ENCODE measurements around the gene C17orf67. TPM values are rescaled to one million over a fixed set of nuclear protein-coding genes. Genes with fewer than 3 reads are reported as not detected.
A peak's percentile ranks its signal among the peaks of the same experiment; 100 is the strongest.

Gene C17orf67
- total and polyA plus RNA-seq, 2 of the 13 experiments (the other 11 are each of a cell fraction or from before 2014, with no cell fraction given), result 0.41 to 0.86 TPM

DNA sequence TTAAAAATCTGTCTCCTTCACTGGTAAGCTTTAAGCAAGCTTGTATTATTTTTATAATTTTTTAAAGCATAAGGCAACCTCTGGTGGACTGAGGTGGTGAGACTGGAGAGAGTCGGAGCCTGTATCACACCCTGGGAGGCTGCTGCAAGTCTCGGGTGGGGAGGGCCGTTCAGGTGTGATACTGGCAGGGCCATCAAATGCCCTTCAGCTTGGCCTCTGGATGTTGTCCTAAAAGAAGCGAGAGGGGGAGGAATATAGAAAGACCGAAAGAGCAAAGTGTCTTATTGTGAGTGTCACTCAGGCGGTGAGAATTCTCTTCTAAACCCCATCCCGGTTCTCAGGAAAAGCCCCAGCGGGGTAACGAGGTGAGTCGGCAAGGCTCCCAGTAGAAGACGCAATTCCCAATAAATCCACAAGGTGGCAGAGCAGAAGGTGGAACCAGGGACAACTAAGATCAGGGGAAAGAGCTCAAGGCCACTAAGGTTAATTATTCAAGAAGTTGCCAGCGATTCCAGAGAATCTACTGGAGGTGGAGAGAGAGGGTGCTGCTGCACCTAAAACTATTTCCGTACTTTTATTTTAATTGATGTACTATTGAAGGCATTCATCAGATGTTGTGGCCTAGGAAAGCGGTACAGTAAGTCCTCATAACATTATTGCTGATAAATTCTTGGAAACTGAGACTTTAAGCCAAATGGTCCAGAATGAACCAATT is 14.1 kb downstream of the C17orf67 start (continued):
- no peak for TF ChIP-seq NCOA5 (CRISPR knock-in tag; IDR thresholded peaks at IDR 0.05)
- no peak for TF ChIP-seq FOSL1 (CRISPR knock-in tag; IDR thresholded peaks at IDR 0.05; ENCODE audit: borderline replicate concordance)
- TF ChIP-seq, protein P1, sequence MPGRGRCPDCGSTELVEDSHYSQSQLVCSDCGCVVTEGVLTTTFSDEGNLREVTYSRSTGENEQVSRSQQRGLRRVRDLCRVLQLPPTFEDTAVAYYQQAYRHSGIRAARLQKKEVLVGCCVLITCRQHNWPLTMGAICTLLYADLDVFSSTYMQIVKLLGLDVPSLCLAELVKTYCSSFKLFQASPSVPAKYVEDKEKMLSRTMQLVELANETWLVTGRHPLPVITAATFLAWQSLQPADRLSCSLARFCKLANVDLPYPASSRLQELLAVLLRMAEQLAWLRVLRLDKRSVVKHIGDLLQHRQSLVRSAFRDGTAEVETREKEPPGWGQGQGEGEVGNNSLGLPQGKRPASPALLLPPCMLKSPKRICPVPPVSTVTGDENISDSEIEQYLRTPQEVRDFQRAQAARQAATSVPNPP (CRISPR knock-in tag; IDR thresholded peaks at IDR 0.05), result no peak
- TF ChIP-seq, protein P2, sequence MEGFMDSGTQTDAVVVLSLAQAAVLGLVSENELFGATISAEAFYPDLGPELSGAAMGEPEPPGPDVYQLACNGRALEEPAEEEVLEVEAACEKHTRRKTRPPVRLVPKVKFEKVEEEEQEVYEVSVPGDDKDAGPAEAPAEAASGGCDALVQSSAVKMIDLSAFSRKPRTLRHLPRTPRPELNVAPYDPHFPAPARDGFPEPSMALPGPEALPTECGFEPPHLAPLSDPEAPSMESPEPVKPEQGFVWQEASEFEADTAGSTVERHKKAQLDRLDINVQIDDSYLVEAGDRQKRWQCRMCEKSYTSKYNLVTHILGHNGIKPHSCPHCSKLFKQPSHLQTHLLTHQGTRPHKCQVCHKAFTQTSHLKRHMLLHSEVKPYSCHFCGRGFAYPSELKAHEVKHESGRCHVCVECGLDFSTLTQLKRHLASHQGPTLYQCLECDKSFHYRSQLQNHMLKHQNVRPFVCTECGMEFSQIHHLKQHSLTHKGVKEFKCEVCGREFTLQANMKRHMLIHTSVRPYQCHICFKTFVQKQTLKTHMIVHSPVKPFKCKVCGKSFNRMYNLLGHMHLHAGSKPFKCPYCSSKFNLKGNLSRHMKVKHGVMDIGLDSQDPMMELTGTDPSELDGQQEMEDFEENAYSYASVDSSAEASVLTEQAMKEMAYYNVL (CRISPR knock-in tag; IDR thresholded peaks at IDR 0.05; ENCODE audit: borderline replicate concordance), result no peak
- TF ChIP-seq HMG20A (CRISPR knock-in tag; IDR thresholded peaks at IDR 0.05; ENCODE audit: borderline replicate concordance), result peak; percentile 43; the same call in 1 of the 2 replicates
- no peak for TF ChIP-seq GFI1 (CRISPR knock-in tag; IDR thresholded peaks at IDR 0.05; ENCODE audit: borderline replicate concordance)
- TF ChIP-seq RAD51 (IDR thresholded peaks at IDR 0.05; ENCODE audit: borderline replicate concordance), result no peak
- no peak for TF ChIP-seq ATF7-NPFF (CRISPR knock-in tag; IDR thresholded peaks at IDR 0.05; ENCODE audit: low read depth)
- peak; percentile 86; the same call in 1 of the 2 replicates for TF ChIP-seq ERF (CRISPR knock-in tag; IDR thresholded peaks at IDR 0.05)
- peak; percentile 90 for TF ChIP-seq STAG1 (CRISPR knock-in tag; IDR thresholded peaks at IDR 0.05)
- TF ChIP-seq ZNF564 (CRISPR knock-in tag; IDR thresholded peaks at IDR 0.05), result no peak
- TF ChIP-seq, protein P3, sequence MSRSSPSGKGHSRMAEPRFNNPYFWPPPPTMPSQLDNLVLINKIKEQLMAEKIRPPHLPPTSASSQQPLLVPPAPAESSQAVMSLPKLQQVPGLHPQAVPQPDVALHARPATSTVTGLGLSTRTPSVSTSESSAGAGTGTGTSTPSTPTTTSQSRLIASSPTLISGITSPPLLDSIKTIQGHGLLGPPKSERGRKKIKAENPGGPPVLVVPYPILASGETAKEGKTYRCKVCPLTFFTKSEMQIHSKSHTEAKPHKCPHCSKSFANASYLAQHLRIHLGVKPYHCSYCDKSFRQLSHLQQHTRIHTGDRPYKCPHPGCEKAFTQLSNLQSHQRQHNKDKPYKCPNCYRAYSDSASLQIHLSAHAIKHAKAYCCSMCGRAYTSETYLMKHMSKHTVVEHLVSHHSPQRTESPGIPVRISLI (CRISPR knock-in tag; IDR thresholded peaks at IDR 0.05; ENCODE audit: borderline replicate concordance), result no peak
- TF ChIP-seq, protein P4, sequence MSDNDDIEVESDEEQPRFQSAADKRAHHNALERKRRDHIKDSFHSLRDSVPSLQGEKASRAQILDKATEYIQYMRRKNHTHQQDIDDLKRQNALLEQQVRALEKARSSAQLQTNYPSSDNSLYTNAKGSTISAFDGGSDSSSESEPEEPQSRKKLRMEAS (IDR thresholded peaks at IDR 0.05), result no peak
- TF ChIP-seq, protein P5, sequence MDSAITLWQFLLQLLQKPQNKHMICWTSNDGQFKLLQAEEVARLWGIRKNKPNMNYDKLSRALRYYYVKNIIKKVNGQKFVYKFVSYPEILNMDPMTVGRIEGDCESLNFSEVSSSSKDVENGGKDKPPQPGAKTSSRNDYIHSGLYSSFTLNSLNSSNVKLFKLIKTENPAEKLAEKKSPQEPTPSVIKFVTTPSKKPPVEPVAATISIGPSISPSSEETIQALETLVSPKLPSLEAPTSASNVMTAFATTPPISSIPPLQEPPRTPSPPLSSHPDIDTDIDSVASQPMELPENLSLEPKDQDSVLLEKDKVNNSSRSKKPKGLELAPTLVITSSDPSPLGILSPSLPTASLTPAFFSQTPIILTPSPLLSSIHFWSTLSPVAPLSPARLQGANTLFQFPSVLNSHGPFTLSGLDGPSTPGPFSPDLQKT (CRISPR knock-in tag; IDR thresholded peaks at IDR 0.05; ENCODE audit: borderline replicate concordance), result no peak
- TF ChIP-seq NFKB2 (CRISPR knock-in tag; IDR thresholded peaks at IDR 0.05; ENCODE audit: borderline replicate concordance), result no peak
- TF ChIP-seq, protein P6, sequence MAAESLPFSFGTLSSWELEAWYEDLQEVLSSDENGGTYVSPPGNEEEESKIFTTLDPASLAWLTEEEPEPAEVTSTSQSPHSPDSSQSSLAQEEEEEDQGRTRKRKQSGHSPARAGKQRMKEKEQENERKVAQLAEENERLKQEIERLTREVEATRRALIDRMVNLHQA (CRISPR knock-in tag; IDR thresholded peaks at IDR 0.05), result no peak
- peak; percentile 59; the same call in 1 of the 2 replicates for TF ChIP-seq ZNF792 (CRISPR knock-in tag; IDR thresholded peaks at IDR 0.05)
- peak; percentile 66; the same call in 1 of the 2 replicates for TF ChIP-seq HDAC2 (CRISPR knock-in tag; IDR thresholded peaks at IDR 0.05)
- TF ChIP-seq, protein P7, sequence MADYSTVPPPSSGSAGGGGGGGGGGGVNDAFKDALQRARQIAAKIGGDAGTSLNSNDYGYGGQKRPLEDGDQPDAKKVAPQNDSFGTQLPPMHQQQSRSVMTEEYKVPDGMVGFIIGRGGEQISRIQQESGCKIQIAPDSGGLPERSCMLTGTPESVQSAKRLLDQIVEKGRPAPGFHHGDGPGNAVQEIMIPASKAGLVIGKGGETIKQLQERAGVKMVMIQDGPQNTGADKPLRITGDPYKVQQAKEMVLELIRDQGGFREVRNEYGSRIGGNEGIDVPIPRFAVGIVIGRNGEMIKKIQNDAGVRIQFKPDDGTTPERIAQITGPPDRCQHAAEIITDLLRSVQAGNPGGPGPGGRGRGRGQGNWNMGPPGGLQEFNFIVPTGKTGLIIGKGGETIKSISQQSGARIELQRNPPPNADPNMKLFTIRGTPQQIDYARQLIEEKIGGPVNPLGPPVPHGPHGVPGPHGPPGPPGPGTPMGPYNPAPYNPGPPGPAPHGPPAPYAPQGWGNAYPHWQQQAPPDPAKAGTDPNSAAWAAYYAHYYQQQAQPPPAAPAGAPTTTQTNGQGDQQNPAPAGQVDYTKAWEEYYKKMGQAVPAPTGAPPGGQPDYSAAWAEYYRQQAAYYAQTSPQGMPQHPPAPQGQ (CRISPR knock-in tag; IDR thresholded peaks at IDR 0.05; ENCODE audit: borderline replicate concordance), result no peak
- TF ChIP-seq ELF3 (CRISPR knock-in tag; IDR thresholded peaks at IDR 0.05), result peak; percentile 66; the same call in 1 of the 2 replicates
- no peak for TF ChIP-seq ZNF572 (CRISPR knock-in tag; IDR thresholded peaks at IDR 0.05)
- no peak for TF ChIP-seq HDAC6 (IDR thresholded peaks at IDR 0.05; ENCODE audit: low read depth, low read length)
- TF ChIP-seq REXO4 (CRISPR knock-in tag; IDR thresholded peaks at IDR 0.05; ENCODE audit: borderline replicate concordance), result no peak
